ENCODE measurements around the gene MS4A15. TPM values are rescaled to one million over a fixed set of nuclear protein-coding genes. Genes with fewer than 3 reads are reported as not detected.

Gene MS4A15
- total RNA-seq, 4 donors from 2014 or later: not detected

DNA sequence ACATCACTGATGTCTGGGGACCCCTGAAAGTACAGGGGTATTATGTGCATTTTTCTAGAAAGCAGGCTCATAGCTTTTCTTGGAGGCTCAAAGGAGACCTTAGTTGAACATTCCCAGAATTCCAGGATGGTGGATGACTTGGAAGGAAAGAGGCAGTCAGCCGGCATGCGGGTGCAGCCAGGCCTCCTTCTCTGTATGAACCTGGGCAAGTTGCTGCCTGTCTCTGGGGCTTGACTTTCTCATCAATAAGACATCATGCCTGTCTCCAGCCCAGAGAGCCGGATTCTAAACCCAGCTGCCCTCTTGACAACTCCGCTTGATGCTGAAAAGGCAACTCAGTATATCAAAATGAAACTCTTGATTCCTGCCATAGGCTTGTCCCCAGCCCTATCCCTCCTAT is 12.6 kb downstream of the MS4A15 start:
- DNase-seq (ENCODE audit: low spot score in 2 of 2): no peak
- TF ChIP-seq POLR2A (IDR thresholded peaks at IDR 0.05): no peak
- TF ChIP-seq, protein P1, sequence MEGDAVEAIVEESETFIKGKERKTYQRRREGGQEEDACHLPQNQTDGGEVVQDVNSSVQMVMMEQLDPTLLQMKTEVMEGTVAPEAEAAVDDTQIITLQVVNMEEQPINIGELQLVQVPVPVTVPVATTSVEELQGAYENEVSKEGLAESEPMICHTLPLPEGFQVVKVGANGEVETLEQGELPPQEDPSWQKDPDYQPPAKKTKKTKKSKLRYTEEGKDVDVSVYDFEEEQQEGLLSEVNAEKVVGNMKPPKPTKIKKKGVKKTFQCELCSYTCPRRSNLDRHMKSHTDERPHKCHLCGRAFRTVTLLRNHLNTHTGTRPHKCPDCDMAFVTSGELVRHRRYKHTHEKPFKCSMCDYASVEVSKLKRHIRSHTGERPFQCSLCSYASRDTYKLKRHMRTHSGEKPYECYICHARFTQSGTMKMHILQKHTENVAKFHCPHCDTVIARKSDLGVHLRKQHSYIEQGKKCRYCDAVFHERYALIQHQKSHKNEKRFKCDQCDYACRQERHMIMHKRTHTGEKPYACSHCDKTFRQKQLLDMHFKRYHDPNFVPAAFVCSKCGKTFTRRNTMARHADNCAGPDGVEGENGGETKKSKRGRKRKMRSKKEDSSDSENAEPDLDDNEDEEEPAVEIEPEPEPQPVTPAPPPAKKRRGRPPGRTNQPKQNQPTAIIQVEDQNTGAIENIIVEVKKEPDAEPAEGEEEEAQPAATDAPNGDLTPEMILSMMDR (IDR thresholded peaks at IDR 0.05): no peak
- no peak overlapping the region for H3K4me3 ChIP-seq (ENCODE audit: low read depth, poor library complexity, severe bottlenecking)
- intact Hi-C loops (cut with DNase I; ENCODE audit: low total_unique reads): no loop called here
- WGBS, 2 donors: 41 to 44% methylated on average over 4 of the region's 4 CpGs

DNA sequence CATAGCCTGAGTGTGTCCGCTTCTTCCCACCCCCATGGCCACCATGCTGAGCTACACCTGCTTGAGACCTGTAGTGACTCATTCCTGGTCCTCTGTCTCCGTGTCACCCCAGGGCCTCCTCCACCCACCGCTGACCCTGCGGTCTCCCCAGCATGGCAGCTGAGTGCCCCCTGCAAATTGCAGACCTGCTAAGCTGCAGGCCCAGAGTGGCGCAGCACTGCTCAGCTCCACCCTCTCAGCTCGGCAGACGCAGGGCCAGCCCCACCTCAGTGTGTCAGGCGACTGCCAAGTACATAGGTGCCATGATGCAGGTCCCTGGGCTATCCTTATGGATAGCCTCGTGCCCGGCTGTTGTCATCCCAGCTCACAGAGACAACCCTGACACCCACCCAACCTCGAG is 13.1 kb downstream of the MS4A15 start:
- TF ChIP-seq, protein P1 (IDR thresholded peaks at IDR 0.05): no peak
- no peak for TF ChIP-seq POLR2A (IDR thresholded peaks at IDR 0.05)
- no peak for DNase-seq (ENCODE audit: low spot score in 2 of 2)
- WGBS, 2 donors: 74 to 83% methylated on average over 9 to 11 of the region's 11 CpGs
- no peak overlapping the region for H3K4me3 ChIP-seq (ENCODE audit: low read depth, poor library complexity, severe bottlenecking)
- intact Hi-C loops (cut with DNase I; ENCODE audit: low total_unique reads): no loop called here

DNA sequence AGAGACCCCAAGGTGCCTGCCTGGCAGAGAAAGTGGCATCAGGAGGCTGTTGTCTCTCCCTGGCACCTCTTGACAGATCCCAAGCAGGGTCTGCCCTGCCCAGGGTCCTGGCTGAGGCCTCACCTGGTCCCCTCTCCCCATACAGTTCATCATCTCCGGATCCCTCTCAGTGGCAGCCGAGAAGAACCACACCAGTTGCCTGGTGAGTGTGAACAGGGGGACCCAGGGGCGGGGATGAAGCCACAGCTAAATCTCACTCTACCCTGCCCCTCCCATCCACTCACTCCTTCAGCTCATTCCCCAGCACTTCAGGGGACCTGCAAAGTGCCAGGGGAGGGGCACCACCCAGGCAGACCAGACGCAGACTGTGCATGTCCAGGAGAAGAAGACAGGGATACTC is 14.5 kb downstream of the MS4A15 start:
- no peak for DNase-seq (ENCODE audit: low spot score in 2 of 2)
- H3K4me3 ChIP-seq (ENCODE audit: low read depth, poor library complexity, severe bottlenecking): no peak overlapping the region
- TF ChIP-seq POLR2A (IDR thresholded peaks at IDR 0.05): no peak
- TF ChIP-seq, protein P1 (IDR thresholded peaks at IDR 0.05): no peak
- intact Hi-C loops (cut with DNase I; ENCODE audit: low total_unique reads): no loop called here
- 86 to 87% methylated on average over 4 of the region's 4 CpGs for WGBS, 2 donors

DNA sequence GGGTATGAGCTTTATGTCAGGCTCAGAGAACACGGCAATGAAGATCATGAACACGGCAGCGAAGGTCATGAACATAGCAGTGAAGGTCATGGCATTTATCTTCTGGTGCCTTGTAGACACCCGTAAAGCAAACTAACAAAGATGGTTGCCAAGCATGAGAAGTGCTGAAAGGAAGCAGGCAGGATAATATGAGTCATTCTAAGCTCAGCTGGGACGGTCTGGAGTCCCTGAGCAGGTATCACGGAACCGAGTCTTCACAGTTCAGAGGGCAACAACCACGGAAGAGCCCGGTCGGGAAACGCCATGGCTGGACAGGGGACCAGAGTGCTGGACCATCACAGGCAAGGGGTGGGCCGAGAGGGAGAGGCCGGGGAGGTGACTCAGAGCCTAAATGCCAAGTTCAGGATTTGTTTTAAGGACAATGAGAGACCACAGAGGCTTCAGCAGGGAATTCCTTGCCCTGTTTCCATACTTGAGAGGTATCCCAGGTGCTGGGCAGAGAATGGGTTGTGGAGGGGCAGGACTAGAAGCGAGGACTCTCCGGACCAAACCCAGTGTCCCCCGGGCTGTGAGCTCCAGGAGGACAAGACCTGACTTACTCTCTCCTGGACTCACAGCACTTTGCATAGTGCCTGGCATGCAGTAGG is 15.3 kb downstream of the MS4A15 start:
- intact Hi-C loops (cut with DNase I; ENCODE audit: low total_unique reads): no loop called here
- WGBS, 2 donors: 76 to 82% methylated on average over 16 of the region's 16 CpGs
- DNase-seq (ENCODE audit: low spot score in 2 of 2): no peak
- no peak overlapping the region for H3K4me3 ChIP-seq (ENCODE audit: low read depth, poor library complexity, severe bottlenecking)
- no peak for TF ChIP-seq POLR2A (IDR thresholded peaks at IDR 0.05)
- TF ChIP-seq, protein P1 (IDR thresholded peaks at IDR 0.05): no peak

DNA sequence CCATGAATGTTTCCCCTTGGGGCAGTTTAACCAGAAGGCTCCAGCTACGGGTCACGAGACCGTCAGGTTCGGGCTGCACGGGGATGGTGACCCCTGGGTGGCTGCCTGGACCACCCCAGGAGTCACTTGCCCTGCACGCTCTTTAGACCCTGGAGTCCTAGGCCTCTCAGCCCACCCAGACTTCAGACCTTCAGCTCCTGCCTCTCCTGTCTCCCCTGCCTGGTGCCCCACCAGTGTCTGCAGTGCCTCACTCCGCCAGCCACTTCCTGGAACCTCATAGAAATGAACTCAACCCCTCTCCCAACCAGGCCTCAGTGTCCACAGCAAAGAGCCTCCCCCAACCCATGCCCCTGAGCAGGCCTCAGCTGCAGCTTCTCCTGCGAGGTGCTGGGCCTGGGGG is 16.0 kb downstream of the MS4A15 start:
- 88 to 91% methylated on average over 8 of the region's 8 CpGs for WGBS, 2 donors
- TF ChIP-seq, protein P1 (IDR thresholded peaks at IDR 0.05): no peak
- no peak for TF ChIP-seq POLR2A (IDR thresholded peaks at IDR 0.05)
- H3K4me3 ChIP-seq (ENCODE audit: low read depth, poor library complexity, severe bottlenecking): no peak overlapping the region
- DNase-seq (ENCODE audit: low spot score in 2 of 2): no peak
- intact Hi-C loops (cut with DNase I; ENCODE audit: low total_unique reads): no loop called here

DNA sequence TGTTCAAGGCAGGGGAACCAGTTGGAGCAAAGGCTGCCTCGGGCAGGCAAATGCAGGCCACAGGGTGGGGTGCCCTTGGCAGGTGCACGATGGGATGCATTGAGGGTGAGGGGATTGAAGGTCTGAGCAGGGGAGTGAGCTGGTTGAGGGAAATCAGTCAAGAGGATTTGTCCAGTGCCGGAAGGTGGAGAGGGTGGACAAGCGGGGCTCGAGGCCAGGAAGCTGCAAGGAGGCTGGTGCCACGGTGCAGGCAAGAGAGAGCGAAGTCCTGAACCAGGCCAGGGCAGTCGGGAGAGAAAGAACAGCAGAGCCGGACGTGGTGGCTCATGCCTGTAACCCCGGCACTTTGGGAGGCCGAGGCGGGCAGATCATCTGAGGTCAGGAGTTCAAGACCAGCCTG is 18.1 kb downstream of the MS4A15 start:
- TF ChIP-seq, protein P1 (IDR thresholded peaks at IDR 0.05): no peak
- TF ChIP-seq POLR2A (IDR thresholded peaks at IDR 0.05): no peak
- intact Hi-C loops (cut with DNase I; ENCODE audit: low total_unique reads): no loop called here
- no peak for DNase-seq (ENCODE audit: low spot score in 2 of 2)
- WGBS, 2 donors: 79 to 83% methylated on average over 13 of the region's 13 CpGs
- no peak overlapping the region for H3K4me3 ChIP-seq (ENCODE audit: low read depth, poor library complexity, severe bottlenecking)
